GM04504 (cell line): ENCODE data around the gene DUSP22.

ENCODE experiments used
- DNase-seq: peaks from one replicate; pipeline ENCODE4 v3.0.0-alpha.2; 2012; ENCODE audit warnings: low read depth

Gene DUSP22

GRCh38 chr6:311679-312220 is 19.5 kb downstream of the DUSP22 start:
- no peak for DNase-seq

- no peak for DNase-seq
These were observed 20.8 kb downstream of the DUSP22 start for GRCh38 chr6:313087-313486.

- no peak for DNase-seq
These were observed 21.6 kb downstream of the DUSP22 start for GRCh38 chr6:313917-314316.

- no peak for DNase-seq
These were observed 22.1 kb downstream of the DUSP22 start for GRCh38 chr6:314377-314776.

- DNase-seq: no peak
These were observed 22.9 kb downstream of the DUSP22 start for GRCh38 chr6:315226-315625.

- DNase-seq: no peak
These were observed 23.9 kb downstream of the DUSP22 start for GRCh38 chr6:315921-316752.

GRCh38 chr6:316753-317038 is 24.4 kb downstream of the DUSP22 start:
- DNase-seq: no peak

GRCh38 chr6:317060-317447 is 24.8 kb downstream of the DUSP22 start:
- no peak for DNase-seq

GRCh38 chr6:317448-318144 is 25.3 kb downstream of the DUSP22 start:
- DNase-seq: no peak

- DNase-seq: no peak
These were observed 26.1 kb downstream of the DUSP22 start for GRCh38 chr6:318243-318890.

GRCh38 chr6:319177-320131 is 27.2 kb downstream of the DUSP22 start:
- DNase-seq: no peak

- DNase-seq: no peak
These were observed 28.3 kb downstream of the DUSP22 start for GRCh38 chr6:320351-321157.

GRCh38 chr6:321158-321438 is 28.8 kb downstream of the DUSP22 start:
- DNase-seq: no peak

- no peak for DNase-seq
These were observed 29.4 kb downstream of the DUSP22 start for GRCh38 chr6:321536-322258.

GRCh38 chr6:322259-322930 is 30.1 kb downstream of the DUSP22 start:
- no peak for DNase-seq

GRCh38 chr6:322940-323729 is 30.8 kb downstream of the DUSP22 start:
- no peak for DNase-seq

- no peak for DNase-seq
These were observed 31.4 kb downstream of the DUSP22 start for GRCh38 chr6:323730-324088.

GRCh38 chr6:324116-324728 is 31.9 kb downstream of the DUSP22 start:
- no peak for DNase-seq

GRCh38 chr6:324729-325125 is 32.4 kb downstream of the DUSP22 start:
- no peak for DNase-seq
